GM21717 (cell line): ENCODE results near the gene CLCN3.
A peak's percentile ranks its signal among the peaks of the same experiment; 100 is the strongest.
"Not testable (repeated sequence)": the region's sequence is repeated elsewhere in the genome, so short reads cannot be mapped to it uniquely, and the experiment has no call there.

Experiments
- ATAC-seq: cut with Tn5 transposase; IDR thresholded peaks from one replicate; pipeline ENCODE4 v1.9.1; 2021; ENCODE audit warnings: mild to moderate bottlenecking, moderate library complexity; ENCODE audit not compliant: unreplicated experiment

Gene CLCN3

DNA sequence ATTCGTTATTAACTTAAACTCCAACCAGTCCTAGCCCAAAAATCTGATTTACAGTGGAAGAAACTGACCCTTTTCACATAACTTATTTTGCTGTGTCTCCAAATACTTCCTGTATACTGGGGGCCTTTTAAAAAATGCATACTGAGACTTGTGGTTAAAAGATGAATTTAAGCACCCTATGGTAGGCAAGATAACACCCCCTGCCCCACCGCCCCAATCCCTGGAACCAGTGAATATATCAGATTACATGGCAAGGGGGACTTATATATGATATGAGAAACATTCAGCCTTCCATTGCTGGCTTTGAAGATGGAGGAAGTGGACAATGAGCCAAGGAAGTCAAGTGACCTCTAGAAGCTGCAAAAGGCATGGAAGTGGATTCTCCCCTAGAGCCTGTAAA lies 3.1 kb upstream of the CLCN3 start:
- ATAC-seq = no peak

DNA sequence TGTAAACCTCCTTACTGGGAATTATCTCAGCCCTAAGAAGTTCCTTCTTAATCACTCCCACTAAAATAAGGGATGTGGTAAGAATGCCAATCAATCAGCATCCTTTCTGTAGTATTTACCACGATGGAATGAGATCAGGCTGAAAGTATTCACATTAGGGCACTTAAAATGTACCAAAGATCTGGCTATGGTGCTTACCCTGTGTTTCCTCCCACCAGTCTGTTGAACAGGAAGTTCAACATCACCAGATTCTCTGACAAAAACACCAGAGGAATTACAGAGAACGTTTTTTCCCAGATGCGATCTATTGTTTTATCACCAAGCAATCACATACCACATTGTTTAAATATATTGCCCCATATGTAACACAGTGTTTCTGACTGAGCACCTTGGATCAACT lies 2.1 kb upstream of the CLCN3 start:
- ATAC-seq = no peak

GRCh38 chr4:169618986-169619385 lies 1.4 kb upstream of the CLCN3 start:
- ATAC-seq = no peak

GRCh38 chr4:169619518-169619957 lies 840 bp upstream of the CLCN3 start:
- peak; percentile 45 for ATAC-seq

DNA sequence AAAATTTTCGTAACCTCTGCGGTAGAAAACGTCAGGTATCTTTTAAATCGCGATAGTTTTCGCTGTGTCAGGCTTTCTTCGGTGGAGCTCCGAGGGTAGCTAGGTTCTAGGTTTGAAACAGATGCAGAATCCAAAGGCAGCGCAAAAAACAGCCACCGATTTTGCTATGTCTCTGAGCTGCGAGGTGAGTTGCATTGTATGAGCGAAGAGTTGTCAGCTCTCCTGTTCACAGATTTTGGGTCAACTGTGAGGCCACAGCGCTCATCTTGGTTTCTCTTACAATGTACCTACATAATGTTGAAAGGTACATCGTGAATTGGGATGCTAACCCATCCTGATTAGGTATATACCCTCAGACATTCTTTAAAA lies 486 bp downstream of the CLCN3 start:
- ATAC-seq = no peak

- no peak for ATAC-seq
Observed at GRCh38 chr4:169621731-169622492, 1.5 kb downstream of the CLCN3 start.

- ATAC-seq = no peak
Observed at GRCh38 chr4:169622566-169622965, 2.2 kb downstream of the CLCN3 start.

GRCh38 chr4:169624012-169624411 lies 3.6 kb downstream of the CLCN3 start:
- not testable (repeated sequence) for ATAC-seq

DNA sequence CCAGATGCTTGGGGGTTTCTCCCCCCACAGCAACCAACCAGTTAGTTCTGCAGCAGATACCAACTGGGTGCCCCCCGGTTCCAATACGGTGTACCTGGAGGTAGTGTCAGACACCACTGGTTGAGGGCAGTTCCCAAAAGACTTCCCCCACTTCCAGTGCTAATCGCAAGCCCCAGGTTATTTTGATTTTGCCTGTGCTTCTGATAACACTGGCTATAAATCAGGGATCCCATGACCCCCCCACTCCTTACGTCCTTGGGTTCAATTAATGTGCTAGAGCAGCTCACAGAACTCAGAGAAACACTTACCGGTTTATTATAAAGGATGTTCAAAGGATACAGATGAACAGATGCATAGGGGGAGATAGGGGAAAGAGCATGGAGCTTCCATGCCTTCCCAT lies 5.5 kb downstream of the CLCN3 start:
- no peak for ATAC-seq

GRCh38 chr4:169626331-169627282 lies 6.2 kb downstream of the CLCN3 start:
- no peak for ATAC-seq

- no peak for ATAC-seq
Observed at GRCh38 chr4:169627307-169627706, 6.9 kb downstream of the CLCN3 start.

- no peak for ATAC-seq
Observed at GRCh38 chr4:169628579-169628978, 8.2 kb downstream of the CLCN3 start.

DNA sequence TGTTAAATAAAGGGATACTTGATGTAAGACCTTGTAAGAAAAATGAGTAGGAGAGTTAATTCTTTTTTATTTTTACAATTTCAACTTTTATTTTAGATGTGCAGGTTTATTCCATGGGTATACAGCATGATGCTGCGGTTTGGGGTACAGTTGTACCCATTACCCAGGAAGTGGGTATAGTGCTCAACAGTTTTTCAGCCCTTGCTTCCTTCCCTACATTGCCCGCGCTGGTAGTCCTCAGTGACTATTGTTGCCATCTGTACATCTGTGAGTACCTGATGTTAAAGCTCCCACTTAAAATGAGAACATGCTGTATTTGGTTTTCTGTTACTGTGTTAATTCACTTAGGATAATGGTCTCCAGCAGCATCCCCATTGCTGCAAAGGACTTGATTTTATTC lies 9.7 kb downstream of the CLCN3 start:
- no peak for ATAC-seq

GRCh38 chr4:169632896-169633295 lies 12.5 kb downstream of the CLCN3 start:
- no peak for ATAC-seq

- no peak for ATAC-seq
Observed at GRCh38 chr4:169634975-169635374, 14.6 kb downstream of the CLCN3 start.

- no peak for ATAC-seq
Observed at GRCh38 chr4:169640261-169640870, 20.0 kb downstream of the CLCN3 start.

DNA sequence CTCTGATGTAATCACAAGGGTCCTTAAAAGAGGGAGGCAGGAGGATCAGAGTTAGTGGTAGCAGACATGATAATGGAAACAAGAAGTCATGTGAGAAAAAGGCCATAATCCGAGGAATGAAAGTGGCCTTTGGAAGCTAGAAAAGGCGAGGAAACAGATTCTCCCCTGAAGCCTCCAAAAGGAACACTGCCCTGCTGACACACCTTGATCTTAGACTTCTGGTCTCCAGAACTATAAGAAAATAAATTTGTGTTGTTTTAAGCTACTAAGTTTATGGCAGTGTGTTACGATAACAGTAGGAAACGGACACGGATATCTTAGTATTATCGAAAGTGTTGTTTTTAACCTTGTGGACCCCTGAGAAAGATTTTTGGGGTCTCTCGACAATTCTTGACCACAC lies 24.4 kb downstream of the CLCN3 start:
- no peak for ATAC-seq

DNA sequence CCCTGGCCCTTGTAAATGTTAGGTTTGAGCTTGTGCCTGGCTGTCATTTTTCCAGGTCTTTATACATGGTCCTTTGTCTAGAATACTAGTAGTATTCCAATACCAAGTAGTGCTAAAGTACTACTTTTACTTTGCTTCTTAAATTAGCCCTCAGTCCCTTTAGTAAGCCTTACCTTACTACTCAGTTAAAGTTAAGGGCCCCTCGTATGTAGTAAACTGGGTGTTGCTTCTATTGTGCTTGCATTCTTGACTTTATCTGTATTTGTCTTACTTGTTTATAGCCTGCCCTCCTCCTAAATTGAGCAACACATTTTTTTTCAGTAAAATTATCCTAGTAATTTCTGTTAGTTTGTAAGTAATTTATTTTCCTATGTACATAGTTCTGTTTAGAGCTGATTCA lies 25.2 kb downstream of the CLCN3 start:
- no peak for ATAC-seq

DNA sequence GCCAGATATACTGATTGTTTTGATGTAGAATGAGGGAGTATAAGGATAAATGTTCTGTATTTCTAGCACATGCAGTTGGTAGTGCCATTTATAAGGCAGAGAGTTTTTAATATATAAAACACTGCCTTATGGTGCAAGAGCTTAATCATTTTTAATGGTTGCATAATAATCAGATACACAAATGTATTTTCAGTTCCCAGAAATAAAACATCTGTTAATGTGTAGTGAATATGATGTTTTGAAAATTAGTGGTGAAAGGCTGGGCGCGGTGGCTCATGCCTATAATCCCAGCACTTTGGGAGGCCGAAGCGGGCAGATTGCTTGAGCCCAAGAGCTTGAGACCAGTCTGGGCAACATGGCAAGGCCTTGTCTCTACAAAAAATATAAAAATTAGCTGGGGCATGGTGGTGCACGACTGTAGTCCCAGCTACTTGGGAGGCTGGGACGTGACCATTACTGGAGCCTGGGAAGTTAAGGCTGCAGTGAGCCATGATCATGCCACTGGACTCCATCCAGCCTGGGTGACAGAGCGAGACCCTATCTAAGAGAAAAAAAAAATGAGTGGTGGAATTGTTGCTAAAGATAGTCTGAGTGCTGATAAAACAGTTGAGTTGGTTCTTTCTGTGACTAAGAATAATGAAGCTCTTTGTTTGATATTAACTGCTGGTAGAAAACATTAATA lies 29.3 kb downstream of the CLCN3 start:
- no peak for ATAC-seq

DNA sequence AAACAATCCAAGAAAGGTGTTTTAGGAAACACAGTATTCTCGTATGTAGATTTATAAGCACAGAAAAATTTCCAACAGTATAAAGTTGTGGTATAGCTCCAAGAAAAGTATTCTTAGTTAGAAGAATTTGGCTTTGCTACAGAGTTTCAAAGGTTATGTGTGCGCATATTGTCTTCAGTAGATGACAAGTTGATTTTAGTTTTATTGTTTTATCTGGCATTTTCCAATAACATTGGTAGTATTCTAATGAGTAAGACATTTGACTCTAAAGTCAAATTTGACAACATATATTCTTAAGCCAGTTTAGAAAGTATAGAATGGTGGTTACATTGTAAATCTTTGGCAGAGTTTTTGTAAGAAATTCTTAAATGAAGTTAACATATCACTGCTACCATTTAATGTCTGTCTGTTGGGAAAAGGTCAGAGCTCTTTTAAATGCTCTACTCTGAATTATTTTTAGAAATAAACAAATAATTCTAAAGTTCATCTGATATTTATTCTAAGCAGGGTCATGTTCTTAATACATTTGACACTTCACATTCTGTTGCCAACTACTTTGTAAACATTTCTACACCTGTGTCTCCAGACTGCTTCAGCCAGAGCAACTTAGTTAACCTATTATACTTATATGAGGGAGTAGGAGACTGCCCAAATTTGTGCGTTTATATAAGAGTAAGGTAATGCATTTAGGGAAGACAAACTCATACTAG lies 30.0 kb downstream of the CLCN3 start:
- no peak for ATAC-seq
